ENCODE data around the gene DHRS4.
"Not testable (repeated sequence)": the region's sequence is repeated elsewhere in the genome, so short reads cannot be mapped to it uniquely, and the experiment has no call there.

DHRS4 gene

DNA sequence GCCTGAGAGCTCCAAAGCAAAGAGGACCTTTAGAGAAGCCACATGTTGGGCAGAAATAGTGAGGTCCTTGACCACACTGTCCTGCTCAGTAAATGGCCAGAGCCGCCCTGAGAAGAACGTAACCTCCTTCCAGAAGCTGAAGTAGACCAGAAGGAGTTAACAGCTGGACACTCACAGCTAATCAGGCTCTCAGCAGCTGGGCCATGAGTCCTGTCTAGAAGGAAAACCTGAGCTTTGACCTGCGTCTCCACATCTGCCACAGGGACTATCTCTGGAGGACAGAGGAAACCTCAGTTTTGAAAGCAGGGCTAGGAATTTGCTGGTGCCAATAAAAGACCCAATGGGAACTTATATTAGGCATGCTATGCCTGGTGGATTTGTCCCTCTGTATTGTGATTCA lies 12.3 kb upstream of the DHRS4 start:
- DNase-seq (ENCODE audit: low read depth) = no peak

DNA sequence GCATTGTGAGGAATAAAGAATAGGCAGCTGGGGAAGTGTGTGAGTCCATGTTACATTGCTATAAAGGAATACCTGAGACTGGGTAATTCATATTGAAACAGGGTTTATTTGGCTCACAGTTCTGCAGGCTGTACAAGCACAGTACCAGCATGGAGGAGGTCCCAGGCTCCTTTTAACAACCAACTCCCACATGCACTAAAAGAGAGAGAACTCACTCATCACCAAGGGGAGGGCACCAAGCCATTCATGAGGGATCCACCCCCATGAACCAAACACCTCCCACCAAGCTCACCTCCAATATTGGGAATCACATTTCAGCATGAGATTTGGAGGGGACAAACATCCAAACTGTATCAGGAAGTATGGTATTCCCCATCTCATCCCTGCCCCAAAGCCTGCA lies 11.9 kb upstream of the DHRS4 start:
- no peak for DNase-seq (ENCODE audit: low read depth)

DNA sequence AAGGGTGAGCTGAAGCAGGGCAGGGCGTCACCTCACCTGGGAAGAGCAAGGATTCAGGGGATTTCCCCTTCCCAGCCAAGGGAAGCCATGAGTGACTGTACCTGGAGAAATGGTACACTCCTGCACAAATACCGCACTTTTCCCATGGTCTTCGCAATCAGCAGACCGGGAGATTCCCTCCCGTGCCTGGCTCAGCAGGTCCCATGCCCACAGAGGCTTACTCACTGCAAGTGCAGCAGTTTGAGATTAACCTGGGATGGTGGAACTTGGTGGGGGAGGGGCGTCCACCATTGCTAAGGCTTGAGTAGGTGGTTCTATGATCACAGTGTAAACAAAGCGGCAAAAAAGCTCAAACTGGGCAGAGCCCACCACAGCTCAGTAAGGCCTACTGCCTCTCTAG lies 11.0 kb upstream of the DHRS4 start:
- DNase-seq (ENCODE audit: low read depth) = no peak

DNA sequence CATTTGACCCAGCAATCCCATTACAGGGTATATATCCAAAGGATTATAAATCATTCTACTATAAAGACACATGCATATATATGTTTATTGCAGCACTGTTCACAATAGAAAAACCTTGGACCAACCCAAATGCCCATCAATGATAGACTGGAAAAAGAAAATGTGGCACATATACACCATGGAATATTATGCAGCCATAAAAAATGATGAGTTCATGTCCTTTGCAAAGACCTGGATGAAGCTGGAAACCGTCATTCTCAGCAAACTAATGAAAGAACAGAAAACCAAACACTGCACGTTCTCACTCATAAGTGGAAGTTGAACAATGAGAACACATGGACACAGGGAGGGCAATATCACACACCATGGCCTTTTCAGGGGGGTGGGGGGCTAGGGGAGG lies 4.5 kb upstream of the DHRS4 start:
- DNase-seq (ENCODE audit: low read depth) = not testable (repeated sequence)

DNA sequence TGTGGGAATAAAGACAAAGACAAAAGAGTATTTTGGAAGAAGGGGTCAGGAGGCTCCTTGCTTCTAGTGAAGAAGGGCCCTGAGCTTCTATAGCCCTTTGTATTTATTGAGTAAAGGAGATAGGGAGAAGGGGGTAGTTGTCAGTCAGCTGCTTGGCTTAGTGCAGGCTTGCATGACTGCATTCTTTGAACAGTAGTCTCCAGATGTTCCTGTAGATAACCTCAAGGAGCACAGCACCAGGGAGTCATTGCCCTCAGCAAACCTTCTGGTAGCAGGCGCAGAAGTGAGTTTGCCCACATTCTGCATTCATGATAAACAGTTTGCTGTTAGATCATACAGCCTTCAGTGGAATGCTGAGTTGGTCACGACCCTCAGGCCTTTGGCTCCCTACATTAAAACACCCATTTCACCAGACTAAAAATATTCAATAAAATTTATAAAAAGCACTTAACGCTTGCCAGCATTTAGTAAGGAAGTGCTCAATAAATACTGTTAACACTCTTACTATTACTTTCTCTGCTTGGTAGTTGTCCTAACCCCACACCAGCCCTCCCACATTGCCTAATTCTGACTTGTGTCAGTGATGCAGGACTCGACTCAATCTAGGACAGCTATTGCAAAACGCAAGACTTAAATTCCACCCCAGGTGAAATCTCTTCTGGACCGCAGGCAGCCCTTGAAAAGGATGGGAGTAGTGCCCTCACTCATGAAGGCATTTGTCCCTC lies 3.0 kb upstream of the DHRS4 start:
- DNase-seq (ENCODE audit: low read depth) = no peak

DNA sequence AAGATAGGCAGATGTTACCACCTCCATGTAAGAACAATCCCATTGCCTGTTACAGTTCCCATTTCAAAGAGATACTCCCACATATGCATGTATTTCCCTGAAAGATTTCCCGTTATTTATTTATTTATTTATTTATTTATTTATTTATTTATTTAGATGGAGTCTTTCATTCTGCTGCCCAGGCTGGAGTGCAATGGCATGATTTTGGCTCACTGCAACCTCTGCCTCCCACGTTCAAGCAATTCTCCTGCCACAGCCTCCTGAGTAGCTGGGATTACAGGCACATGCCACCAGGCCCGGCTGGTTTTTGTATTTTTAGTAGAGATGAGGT lies 2.5 kb upstream of the DHRS4 start:
- DNase-seq (ENCODE audit: low read depth) = not testable (repeated sequence)

DNA sequence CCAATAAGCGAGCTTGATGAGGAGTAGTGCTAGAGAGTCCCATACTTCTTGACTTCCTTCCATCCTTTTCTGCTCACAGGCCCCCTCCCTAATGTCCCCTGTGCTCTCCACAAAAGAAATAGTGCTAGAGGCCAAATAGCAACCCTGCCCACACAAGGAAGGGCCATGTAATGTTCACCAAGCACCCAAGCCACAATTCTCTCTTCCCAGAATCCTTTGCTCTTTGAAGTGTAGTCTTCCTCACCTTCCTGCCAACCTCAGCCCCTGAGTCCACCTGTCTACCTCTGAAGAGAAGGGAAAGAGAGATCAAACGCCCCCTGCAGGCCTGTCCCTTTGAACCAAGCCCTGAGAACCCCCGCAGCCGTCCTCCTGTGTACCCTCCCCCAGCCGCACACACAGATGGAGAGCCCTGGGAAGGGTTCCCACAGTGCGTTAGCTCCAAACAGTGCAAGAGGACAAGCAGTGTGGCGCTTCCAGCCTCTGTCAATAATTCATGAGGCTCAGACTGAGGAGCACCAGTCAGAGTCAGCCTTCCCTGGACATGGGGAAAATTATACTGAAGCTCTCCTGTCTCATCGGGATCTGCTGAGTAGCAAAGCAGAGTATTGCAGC lies 1.9 kb upstream of the DHRS4 start:
- DNase-seq (ENCODE audit: low read depth) = no peak

DNA sequence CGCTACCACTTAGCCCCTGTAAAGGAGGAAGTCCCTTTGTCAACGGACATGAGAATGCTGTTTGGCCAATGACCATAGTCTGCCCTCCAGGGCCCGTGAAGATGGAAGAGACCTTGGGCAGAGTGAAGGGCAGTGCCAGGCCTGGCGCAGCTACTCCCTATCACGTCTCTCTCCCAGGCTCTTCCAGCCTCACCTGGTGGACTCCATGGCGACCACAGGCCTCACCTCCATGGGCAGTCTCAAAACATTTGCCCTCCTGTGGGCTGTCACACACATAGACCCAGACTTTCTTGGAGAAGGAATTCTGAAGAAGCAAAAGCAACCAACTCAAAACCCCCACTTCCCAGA lies 480 bp upstream of the DHRS4 start:
- DNase-seq (ENCODE audit: low read depth) = not testable (repeated sequence)

DNA sequence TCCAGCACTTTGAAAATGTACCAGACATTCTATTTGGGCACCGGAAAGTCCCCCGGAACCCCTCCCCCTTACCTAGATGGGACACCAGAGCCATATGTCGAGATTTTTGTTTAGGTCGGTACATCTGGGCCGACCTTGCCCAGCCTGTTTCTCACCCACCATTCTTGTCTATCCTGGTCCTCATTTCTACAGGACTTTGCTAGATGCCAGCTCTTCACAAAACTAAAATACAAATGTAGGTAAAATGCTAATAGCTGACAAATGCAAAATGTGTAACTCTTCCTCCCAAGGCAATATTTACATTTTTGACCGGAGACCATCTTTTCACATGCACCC lies 677 bp downstream of the DHRS4 start:
- not testable (repeated sequence) for DNase-seq (ENCODE audit: low read depth)

DNA sequence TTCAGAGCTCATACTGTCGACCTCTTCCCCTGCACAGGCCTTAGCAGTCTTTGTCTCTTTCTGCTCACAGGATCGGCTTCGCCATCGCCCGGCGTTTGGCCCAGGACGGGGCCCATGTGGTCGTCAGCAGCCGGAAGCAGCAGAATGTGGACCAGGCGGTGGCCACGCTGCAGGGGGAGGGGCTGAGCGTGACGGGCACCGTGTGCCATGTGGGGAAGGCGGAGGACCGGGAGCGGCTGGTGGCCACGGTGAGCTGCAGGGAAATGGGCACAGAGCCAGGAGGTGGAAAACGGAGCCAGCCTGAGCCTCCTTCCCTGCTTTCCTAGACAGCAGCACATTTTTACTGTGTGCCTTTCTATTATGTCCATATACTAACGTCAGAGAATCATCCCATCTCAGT lies 1.4 kb downstream of the DHRS4 start:
- DNase-seq (ENCODE audit: low read depth) = not testable (repeated sequence)

DNA sequence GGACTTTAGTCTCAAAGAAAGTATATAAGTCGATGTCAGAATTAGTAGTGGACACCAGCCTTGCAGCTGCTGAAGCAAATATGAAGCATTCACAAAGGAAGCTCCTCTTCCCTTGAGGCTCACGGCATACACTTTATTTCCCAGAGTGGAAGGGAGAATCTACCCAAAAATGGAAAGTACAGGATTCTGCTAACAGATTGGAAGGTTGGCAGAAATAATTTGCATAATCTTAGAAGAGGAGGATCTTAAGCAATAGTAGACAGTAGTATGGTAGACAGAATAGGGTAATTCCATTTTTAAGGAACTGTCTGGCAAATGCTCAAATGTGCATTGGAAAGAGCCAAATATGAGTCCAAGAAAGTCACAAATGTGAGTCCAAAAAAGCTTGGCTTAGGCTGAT lies 2.2 kb downstream of the DHRS4 start:
- not testable (repeated sequence) for DNase-seq (ENCODE audit: low read depth)

DNA sequence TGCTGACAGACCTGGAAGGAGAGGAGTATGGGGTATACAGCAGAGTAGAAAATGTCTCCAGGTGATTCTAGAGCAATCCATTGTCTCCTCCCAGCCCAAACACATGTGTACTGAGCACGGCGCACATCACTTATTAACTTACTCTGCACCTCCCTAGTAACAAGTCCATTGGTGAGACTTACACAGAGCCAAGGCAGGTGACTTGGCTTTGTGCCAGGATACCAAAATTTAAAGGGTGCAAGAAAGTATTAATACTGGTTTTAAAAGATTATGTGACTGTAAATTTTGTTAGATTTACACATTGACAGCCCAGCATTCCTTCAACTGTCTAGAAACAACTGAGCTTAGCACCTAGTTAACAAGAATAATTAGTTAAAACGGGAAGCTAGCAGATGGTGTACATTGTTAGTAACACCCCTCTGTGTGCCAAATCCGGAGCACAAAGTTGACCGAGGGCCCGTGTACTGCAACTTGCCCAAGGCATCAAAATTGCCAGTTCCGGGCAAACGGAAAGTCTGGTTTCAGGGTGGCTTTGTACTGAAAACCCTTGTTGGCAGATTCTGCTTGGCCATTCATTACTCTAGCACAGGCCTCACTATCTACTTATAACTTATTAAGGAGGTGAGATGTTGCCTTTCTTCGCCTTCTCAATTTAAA lies 4.5 kb downstream of the DHRS4 start:
- not testable (repeated sequence) for DNase-seq (ENCODE audit: low read depth)

DNA sequence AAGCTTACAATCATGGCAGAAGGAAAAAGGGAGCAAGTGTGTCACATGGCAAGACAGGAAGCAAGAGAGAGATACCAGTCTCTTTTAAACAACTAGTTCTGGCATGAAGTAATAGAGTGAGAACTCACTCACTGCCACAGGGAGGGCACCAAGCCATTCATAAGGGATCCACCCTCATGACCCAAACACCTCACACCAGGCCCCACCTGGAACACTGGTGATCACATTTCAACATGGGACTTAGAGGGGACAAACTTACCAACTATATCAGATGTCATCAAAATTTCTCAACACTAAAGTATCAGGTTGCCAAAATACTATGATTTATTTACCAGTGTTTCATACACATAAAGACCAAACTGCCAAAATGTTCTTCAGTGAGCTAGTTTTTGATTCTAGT lies 7.3 kb downstream of the DHRS4 start:
- not testable (repeated sequence) for DNase-seq (ENCODE audit: low read depth)

DNA sequence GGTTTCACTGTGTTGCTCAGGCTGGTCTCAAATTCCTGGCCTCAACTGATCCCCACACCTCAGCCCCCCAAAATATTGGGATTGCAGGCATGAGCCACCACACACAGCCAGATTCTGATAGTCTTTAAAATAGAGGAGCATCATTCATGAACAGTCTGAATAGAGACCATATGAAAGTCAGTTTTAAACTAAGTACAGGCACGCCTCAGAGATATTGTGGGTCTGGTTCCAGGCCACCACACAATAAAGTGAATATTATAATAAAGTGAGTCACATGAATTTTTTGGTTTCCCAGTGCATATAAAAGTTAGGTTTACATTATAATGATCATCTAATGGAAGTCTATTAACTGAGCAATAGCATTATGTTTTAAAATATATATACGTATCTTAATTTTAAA lies 8.1 kb downstream of the DHRS4 start:
- not testable (repeated sequence) for DNase-seq (ENCODE audit: low read depth)

DNA sequence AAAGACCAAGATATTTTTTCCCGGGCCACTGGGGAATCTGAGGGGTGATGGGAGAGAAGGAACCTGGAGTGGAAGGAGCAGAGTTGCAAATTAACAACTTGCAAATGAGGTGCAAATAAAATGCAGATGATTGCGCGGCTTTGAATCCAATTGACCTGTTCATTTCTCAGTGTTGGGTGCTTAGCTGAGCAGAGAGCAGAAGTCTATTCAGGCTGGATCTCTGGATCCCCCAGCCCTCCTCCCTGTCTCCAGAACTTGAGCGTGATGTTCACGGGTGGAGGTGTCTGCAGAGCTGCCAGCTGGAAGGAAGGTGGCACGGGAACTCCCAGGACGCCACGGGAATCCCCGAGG lies 15.5 kb downstream of the DHRS4 start:
- DNase-seq (ENCODE audit: low read depth) = not testable (repeated sequence)

DNA sequence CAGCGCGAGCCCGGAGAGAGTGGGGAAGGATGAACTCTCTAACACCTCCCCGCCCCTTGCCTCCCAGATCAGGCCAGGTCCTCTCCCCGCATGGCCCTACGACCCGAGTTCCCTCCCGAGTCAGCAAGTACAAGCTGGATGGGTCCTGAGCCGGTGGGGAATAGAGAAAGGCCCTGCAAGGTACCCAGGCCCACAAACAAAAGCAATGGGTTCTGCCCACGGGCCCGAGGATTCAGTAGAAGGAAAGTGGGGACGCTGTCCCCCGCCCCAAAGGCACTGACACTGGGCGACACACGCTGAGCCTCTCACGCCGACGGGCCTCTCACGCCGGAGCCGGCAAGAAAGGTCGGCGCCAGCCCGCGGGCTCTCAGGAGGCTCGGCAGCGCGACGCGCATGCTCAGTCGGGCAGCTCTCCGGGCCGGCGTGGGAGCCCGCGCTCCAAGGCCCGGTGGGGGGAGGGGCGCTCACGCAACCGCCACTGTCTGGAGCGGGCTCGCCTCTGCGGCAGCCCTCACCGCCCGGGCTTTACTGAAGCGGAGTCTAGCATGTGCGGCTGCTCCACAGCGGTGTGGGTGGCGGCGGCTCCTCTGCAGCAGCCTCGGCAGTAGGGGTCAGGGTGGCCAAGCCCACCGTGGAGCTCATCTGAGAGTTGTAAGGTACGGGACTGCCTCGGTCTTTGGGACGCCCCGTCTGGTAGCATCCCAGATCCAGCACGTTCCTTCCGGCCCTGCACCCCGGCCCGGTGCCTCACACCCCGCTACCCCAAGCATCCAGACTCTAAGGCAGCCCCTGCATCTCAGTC lies 16.1 kb downstream of the DHRS4 start:
- DNase-seq (ENCODE audit: low read depth) = not testable (repeated sequence)

DNA sequence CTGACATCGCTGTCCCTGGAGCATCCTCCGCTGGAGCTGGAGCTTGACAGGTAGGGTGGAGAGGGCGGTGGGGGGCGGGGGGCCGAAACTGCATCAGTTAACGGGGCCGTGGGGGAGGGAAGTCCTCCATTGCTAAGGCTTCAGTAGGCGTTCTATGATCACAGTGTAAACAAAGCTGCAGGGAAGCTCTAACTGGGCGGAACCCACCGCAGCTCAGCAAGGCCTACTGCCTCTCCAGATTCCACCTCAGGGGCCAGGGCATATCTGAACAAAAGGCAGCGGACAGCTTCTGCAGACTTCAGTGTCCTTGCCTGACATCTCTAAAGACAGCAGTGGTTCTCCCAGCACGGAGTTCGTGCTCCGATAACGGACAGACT lies 16.7 kb downstream of the DHRS4 start:
- DNase-seq (ENCODE audit: low read depth) = not testable (repeated sequence)

DNA sequence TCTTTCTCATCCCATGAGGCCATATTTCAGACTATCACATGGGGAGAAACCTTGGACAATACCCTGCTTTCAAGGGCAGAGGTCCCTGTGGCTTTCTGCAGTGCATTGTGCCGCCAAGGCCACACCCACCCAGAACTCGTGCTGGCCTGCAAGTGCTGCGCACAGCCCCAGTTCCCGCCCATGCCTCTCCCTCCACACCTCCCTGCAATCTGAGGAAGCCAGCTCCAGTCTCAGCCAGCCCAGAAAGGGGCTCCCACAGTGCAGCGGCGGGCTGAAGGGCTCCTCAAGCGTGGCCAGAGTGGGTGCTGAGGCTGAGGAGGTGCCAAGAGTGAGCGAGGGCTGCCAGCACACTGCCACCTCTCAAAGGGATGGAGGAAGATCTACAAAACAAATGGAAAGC lies 19.6 kb downstream of the DHRS4 start:
- DNase-seq (ENCODE audit: low read depth) = not testable (repeated sequence)

DNA sequence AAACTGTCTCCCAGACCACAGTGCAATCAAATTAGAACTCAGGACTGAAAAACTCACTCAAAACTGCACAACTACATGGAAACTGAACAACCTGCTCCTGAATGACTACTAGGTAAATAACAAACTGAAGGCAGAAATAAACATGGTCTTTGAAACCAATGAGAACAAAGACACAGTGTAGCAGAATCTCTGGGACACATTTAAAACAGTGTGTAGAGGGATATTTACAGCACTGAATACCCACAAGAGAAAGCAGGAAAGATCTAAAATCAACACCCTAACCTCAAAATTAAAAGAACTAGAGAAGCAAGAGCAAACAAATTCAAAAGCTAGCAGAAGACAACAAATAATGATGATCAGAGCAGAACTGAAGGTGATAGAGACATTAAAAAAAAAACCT lies 20.5 kb downstream of the DHRS4 start:
- DNase-seq (ENCODE audit: low read depth) = not testable (repeated sequence)

DNA sequence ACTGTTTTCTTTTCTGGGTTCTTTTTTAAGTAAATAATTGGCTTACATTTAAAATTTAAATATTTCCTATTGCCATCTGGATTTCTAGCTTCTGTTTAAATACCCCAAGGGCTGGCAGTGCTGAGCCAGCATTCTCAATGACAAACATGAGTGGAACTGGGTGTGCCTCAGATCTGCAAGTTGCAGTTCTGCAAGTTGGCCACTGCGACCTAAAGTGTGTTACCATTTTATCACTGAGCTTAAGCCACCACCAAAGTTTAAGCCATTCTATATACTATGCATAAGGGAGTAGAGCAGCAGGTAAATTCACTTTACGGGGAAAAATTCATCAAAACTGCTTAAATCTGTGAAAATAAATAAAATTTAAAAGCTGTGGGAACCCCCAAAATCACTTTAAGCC lies 23.6 kb downstream of the DHRS4 start:
- not testable (repeated sequence) for DNase-seq (ENCODE audit: low read depth)

DNA sequence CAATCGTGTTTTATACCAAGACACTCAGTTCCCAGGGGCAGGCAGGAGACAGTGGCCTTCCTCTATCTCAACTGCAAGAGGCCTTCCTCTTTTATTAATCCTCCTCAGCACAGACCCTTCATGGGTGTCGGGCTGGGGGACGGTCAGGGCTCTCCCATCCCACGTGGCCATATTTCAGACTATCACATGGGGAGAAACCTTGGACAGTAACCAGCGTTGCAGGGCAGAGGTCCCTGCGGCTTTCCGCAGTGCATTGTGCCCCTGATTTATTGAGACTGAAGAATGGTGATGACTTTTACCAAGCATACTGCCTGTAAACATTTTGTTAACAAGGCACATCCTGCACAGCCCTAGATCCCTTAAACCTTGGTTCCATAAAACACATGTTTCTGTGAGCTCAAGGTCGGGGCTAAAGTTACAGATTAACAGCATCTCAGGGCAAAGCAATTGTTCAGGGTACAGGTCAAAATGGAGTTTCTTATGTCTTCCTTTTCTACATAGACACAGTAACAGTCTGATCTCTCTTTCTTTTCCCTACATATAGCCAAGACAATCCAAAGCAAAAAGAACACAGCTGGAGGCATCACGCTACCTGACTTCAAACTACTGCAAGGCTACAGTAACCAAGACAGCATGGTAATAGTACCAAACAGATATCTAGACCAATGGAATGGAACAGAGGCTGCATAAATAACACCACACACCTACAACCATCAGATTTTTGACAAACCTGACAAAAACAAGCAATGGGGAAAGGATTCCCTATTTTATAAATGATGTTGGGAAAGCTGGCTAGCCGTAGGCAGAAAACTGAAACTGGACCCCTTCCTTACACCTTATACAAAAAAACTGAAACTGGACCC lies 28.6 kb downstream of the DHRS4 start:
- not testable (repeated sequence) for DNase-seq (ENCODE audit: low read depth)
